ENCODE measurements around the gene LHX2.

The LHX2 gene

GRCh38 chr9:124014211-124014955 lies 2.8 kb downstream of the LHX2 start:
- DNase-seq = no peak

GRCh38 chr9:124014956-124015660 lies 3.5 kb downstream of the LHX2 start:
- no peak for DNase-seq

GRCh38 chr9:124015661-124016131 lies 4.1 kb downstream of the LHX2 start:
- no peak for DNase-seq

GRCh38 chr9:124016175-124017050 lies 4.8 kb downstream of the LHX2 start:
- no peak for DNase-seq

GRCh38 chr9:124017051-124017928 lies 5.7 kb downstream of the LHX2 start:
- no peak for DNase-seq

GRCh38 chr9:124017929-124018729 lies 6.6 kb downstream of the LHX2 start:
- no peak for DNase-seq

DNA sequence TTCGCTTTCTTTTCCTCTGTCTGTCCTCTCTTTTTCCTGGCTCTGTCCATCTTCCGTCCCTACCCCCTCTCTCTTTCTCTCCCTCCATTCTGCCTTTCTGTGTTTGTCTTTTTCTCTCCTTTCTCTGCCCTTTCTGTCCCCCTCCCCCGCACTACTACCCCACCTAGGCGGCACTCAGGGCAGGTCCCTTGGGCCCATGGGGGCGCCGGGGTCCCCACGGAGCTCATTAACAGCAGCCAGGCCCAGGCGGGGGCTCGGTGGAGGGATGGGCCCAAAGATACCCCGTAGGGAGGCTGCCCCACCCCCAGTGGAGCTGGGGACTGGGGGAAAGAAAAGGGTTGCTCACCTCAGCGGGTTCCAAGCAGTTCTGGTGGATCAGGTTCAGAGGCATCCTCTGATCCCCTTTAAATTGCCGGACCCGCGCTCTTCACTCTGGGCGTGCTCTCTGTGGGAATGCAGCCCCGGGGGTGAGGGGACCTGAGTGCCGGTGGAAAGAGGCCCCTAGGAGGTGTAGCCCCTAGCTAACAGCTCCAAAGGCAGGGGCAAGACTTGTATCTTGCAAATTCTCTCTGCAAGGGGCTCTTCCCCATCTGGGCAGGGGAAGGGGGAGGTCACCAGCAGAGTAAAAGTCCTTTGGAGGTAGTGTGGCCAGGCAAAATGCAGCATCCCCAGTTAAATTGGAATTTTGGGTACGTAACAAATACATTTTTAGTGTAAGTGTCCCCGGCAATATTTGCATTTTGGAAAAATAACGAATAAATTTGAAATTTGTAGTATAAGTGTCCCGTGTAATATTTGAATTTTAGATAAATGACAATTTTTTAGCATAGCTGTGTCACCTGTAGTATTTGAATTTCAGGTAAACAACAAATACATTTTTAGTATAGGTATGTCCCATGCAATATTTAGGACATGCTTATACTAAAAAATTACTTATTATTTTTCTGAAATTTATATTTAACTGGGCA lies 7.4 kb downstream of the LHX2 start:
- no peak for DNase-seq

- no peak for DNase-seq
Measured at GRCh38 chr9:124019771-124020519, 8.4 kb downstream of the LHX2 start.

- no peak for DNase-seq
Measured at GRCh38 chr9:124020520-124021384, 9.2 kb downstream of the LHX2 start.

- DNase-seq = no peak
Measured at GRCh38 chr9:124021385-124021769, 9.8 kb downstream of the LHX2 start.

DNA sequence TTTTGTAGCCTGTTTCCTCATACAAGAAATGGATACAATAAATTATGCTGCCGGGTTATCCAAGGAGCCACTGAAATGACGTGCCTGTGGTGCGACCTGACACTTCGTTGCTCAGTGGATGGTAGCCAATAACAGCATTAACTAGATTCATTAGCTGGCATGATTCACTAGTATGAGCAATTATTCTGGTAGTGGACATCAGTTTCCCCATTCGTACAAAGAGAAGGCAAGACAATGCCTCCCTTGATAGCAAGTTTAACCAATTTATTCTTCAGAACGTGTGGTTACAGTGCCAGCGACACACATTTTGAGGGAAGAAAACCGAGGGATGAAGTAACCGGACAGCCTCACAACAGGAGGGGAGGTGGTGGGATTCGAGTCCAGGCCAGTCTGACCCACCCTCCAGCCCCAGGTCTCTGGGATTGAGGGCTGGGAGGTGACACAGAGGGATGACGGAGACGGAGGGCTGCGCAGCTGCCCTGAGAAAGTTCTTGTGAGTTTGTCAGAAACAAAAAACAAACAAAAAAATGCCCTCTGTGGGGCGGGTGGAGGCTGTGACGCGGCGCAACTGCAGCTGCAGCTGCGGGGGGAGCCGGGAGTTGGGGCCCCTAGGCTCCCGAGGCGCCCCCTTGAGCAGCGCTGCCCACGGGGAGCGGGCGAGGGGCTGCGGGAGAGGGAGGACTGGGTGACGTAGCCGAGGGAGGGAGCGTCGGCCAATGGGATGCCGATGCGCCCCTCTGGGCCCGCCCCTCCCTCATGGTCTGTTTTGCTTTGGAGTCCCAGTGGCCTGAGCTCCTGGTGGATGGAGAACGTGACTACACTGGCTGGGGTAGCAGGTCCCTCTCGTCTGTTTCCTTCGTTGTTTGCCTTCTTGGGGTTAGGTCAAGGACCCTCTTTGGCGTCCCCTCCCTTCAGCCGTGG lies 10.9 kb downstream of the LHX2 start:
- no peak for DNase-seq

GRCh38 chr9:124024107-124024506 lies 12.5 kb downstream of the LHX2 start:
- no peak for DNase-seq

- DNase-seq = no peak
Measured at GRCh38 chr9:124029617-124030016, 18.0 kb downstream of the LHX2 start.

GRCh38 chr9:124030969-124031451 lies 19.4 kb downstream of the LHX2 start:
- no peak for DNase-seq

DNA sequence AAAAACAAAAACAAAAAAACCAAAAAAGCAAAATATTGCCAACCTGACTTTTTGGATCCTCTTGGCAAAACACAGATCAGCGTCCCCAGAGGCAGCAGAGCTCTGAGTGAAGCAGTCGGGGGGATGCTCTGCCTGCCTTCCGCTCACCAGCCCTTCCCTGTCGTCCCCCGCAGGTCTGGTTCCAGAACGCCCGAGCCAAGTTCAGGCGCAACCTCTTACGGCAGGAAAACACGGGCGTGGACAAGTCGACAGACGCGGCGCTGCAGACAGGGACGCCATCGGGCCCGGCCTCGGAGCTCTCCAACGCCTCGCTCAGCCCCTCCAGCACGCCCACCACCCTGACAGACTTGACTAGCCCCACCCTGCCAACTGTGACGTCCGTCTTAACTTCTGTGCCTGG lies 20.7 kb downstream of the LHX2 start:
- DNase-seq = no peak

- no peak for DNase-seq
Measured at GRCh38 chr9:124033348-124033747, 21.8 kb downstream of the LHX2 start.

DNA sequence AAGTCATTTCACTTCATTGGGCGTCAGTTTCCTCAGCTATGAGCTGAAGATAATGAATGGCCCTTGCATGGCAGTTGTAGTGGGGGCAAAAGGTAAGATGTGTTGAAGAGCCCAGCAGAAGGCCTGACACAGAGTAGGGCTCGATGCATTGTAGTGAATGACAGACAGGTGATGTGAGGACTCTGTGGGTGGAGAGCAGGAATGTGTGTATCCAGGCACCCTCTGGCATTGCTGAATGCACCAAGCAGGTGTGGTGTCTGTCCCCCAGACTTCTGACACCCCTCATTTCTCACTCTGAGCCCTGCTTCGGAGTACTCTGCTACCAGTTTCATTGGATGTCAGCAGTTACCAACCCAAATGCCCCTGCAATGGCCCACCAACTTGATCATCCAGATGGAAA lies 22.4 kb downstream of the LHX2 start:
- no peak for DNase-seq

Data from CD4-positive, alpha-beta T cell treated with Interleukin-12 subunit alpha and Interleukin-12 subunit beta, for 1 hour (primary cell).